GM12873 (cell line): ENCODE results near the gene RBBP8.

ENCODE experiments used
- CTCF ChIP-seq: IDR thresholded peaks from 2 replicates; pipeline ENCODE4 v1.5.1; 2012; ENCODE audit warnings: low read depth, mild to moderate bottlenecking, moderate library complexity, low read length, control low read depth; ENCODE audit not compliant: insufficient read depth; ENCODE audit errors: missing control alignments

Gene RBBP8

DNA sequence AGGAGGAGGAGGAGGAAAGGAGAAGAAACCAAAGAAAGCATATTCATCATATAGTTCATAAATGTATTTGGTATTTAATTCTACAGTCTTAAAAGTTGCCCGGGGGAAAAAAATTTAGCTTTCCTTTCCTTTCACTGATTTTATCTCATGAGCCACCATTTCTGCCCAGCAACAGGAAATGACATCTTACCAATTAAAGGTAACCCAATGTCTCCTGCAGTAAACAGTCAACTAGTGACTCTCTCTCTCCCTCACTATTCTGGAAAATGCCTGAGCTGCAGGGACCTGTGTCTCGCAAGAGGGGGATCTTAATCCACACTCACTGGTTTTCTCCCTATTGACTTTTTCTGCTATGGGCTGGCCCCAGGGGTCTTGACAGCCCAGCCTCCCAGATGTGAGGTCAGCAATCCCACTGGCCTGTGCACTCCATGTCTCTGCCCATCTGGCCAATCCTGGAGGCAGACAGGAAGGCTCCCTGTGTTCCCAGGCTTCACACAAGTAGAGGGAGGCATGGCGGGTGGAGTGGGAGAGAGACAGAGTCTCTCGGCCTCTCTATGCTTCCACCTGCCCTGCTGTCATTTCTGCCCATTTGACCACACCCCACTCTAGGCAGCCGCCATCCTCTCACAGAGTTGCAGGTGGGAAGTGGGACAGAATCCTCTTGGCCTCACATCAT is 116.7 kb downstream of the RBBP8 start:
- no peak for TF ChIP-seq CTCF

GRCh38 chr18:23053776-23054457 is 120.8 kb downstream of the RBBP8 start:
- no peak for TF ChIP-seq CTCF

DNA sequence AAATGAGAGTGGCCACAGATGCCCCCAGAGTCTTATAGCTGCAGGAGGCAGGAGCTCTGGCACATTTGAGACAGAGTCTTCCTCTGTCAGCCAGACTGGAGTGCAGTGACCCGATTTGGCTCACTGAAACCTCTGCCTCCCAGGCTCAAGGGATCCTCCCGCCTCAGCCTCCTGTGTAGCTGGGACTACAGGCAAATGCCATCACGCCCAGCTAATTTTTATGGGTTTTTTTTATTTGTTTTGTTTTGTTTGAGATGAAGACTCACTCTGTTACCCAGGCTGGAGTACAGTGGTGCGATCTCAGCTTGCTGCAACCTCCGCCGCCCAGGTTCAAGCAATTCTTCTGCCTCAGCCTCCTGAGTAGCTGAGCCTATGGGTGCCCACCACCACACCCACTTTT is 121.4 kb downstream of the RBBP8 start:
- no peak for TF ChIP-seq CTCF

GRCh38 chr18:23056315-23056714 is 123.2 kb downstream of the RBBP8 start:
- no peak for TF ChIP-seq CTCF

DNA sequence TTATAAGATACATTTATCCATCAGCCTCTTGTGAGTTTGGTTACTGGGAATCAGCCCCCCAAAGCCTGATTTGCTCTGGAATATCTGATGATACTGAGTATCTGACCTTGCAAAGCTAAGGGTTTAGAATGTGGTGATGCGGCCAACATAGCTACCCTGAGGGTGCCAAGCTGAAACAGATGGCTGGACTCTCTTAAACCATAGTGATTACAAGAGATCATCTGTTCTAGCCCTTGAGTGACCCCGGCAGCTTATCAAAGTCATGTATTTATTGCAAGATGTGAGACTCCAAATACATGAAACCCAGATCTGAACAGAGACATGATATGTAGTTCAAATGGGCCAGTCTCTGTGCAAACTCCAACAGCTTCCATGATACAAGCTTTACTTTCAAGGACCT is 124.0 kb downstream of the RBBP8 start:
- no peak for TF ChIP-seq CTCF

DNA sequence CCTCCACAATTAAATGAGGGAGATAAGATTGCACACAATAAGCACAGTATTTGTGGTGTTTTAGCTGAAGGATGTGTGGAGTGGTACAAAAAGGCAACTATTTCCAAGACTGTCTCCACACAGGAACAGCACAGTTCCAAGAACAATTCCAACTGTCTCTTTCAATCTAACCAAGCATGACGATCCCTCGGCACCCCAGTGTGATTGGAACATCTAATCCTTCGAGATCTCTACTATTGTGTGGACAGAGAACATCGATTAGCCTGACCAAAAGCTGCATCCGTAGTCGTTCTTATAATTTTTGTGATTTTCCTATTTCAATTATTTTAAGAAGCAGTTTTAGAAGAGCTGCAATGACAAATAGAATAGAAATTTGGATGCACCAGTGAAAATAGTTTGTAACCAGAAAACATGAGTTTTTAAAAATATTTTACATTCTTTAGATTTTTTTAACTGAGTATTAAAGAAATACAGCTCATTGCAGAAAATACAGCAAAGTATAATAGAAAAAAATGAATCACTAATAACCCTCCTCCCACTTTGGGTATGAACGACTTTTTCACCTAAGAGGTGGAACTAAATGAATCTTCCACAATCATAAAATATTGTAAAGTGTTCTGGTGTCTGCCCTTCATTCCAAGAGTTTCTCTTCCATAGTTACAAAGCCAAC is 125.8 kb downstream of the RBBP8 start:
- TF ChIP-seq CTCF = no peak
